Posterior vena cava (tissue), 2 donors: ENCODE measurements around the gene NETO2. TPM values are rescaled to one million over a fixed set of nuclear protein-coding genes. Genes with fewer than 3 reads are reported as not detected.
"Not testable (repeated sequence)": the region's sequence is repeated elsewhere in the genome, so short reads cannot be mapped to it uniquely, and the experiment has no call there.

Source experiments
- DNase-seq: peaks from one replicate; pipeline ENCODE4 v3.0.0-alpha.2; 2020; ENCODE audit warnings: low spot score
- intact Hi-C, 2 donors: fragments of 100-400 bp; cut with DNase I; formaldehyde crosslinking; loops; one replicate each; pipeline versions ENCODE4 v1.14.1 to v1.14.2; 2022 to 2023
- total RNA-seq, 2 donors: library from RNA; stranded (reverse); fragmentation: NEBNext Ultra II Directional; extraction: Animal tissue kit (Norgen Biotek cat#: 25700); gene quantifications; one replicate each; pipeline ENCODE4 v1.2.1, GENCODE V29; 2021
- donor health status: DM: yes; HTN: yes; CAD: no.
- donor health status: DM: yes; HTN: yes; CAD: no.

The NETO2 gene
- total RNA-seq, 2 donors from 2014 or later, result 1.3 to 2.6 TPM

- DNase-seq, intact Hi-C loops: not testable (repeated sequence)
Observed at GRCh38 chr16:47137925-47138324, 5.8 kb downstream of the NETO2 start.

GRCh38 chr16:47136099-47136842 is 7.5 kb downstream of the NETO2 start:
- intact Hi-C loops, result no loop called here
- DNase-seq, result no peak

GRCh38 chr16:47134550-47134949 is 9.2 kb downstream of the NETO2 start:
- intact Hi-C loops, result no loop called here
- no peak for DNase-seq

- DNase-seq, result no peak
- intact Hi-C loops, result no loop called here
Observed at GRCh38 chr16:47132308-47132707, 11.4 kb downstream of the NETO2 start.

GRCh38 chr16:47129755-47130435 is 13.8 kb downstream of the NETO2 start:
- no peak for DNase-seq
- intact Hi-C loops, result no loop called here

GRCh38 chr16:47127541-47127940 is 16.2 kb downstream of the NETO2 start:
- no peak for DNase-seq
- intact Hi-C loops, result no loop called here

- no peak for DNase-seq
- intact Hi-C loops, result no loop called here
Observed at GRCh38 chr16:47125757-47126156, 18.0 kb downstream of the NETO2 start.

- no peak for DNase-seq
- intact Hi-C loops, result no loop called here
Observed at GRCh38 chr16:47113130-47113529, 30.6 kb downstream of the NETO2 start.

GRCh38 chr16:47110939-47111338 is 32.8 kb downstream of the NETO2 start:
- intact Hi-C loops, result no loop called here
- no peak for DNase-seq

GRCh38 chr16:47109361-47109760 is 34.4 kb downstream of the NETO2 start:
- DNase-seq, result no peak
- intact Hi-C loops, result no loop called here

GRCh38 chr16:47102921-47103320 is 40.8 kb downstream of the NETO2 start:
- intact Hi-C loops, DNase-seq: not testable (repeated sequence)

- intact Hi-C loops, DNase-seq: not testable (repeated sequence)
Observed at GRCh38 chr16:47097154-47097553, 46.6 kb downstream of the NETO2 start.

- no peak for DNase-seq
- intact Hi-C loops, result no loop called here
Observed at GRCh38 chr16:47096297-47096696, 47.4 kb downstream of the NETO2 start.

GRCh38 chr16:47084198-47084597 is 59.5 kb downstream of the NETO2 start:
- DNase-seq, result no peak
- intact Hi-C loops, result no loop called here

- intact Hi-C loops, result no loop called here
- no peak for DNase-seq
Observed at GRCh38 chr16:47082099-47082865, 61.5 kb downstream of the NETO2 start.

GRCh38 chr16:47081115-47081514 is 62.6 kb downstream of the NETO2 start:
- no peak for DNase-seq
- intact Hi-C loops, result no loop called here

GRCh38 chr16:47079860-47080259 is 63.9 kb downstream of the NETO2 start:
- intact Hi-C loops, result no loop called here
- DNase-seq, result no peak

- intact Hi-C loops, result no loop called here
- DNase-seq, result no peak
Observed at GRCh38 chr16:47073223-47074155, 70.3 kb downstream of the NETO2 start.

- intact Hi-C loops, result no loop called here
- no peak for DNase-seq
Observed at GRCh38 chr16:47072158-47072557, 71.6 kb downstream of the NETO2 start.
